ENCODE data around the gene PRICKLE1. TPM values are rescaled to one million over a fixed set of nuclear protein-coding genes. Genes with fewer than 3 reads are reported as not detected.

The PRICKLE1 gene
- total RNA-seq, 2 experiments from 2014 or later = 0.19 TPM; not detected in 1

GRCh38 chr12:42477941-42478340 is 111.6 kb downstream of the PRICKLE1 start:
- POLR2A ChIA-PET = interaction anchor here (0.7 kb wide), 1 partner anchor 12 kb away, joined by 3 read pairs; no protein-coding TSS in a partner anchor
- intact Hi-C loops (cut with micrococcal nuclease; ENCODE audit: unreplicated experiment) = no loop called here

GRCh38 chr12:42475106-42475505 is 114.4 kb downstream of the PRICKLE1 start:
- Histone ChIP-seq H3K9me2 (ENCODE audit: insufficient read depth, low read length) (no peaks in the 10 kb centered on the region), H2AFZ (ENCODE audit: low read length) (no peak overlapping the region), H3K36me3 (ENCODE audit: insufficient read depth, low read length) (no peaks in the 10 kb centered on the region), H3K9me3 (ENCODE audit: low read length) (no peaks in the 10 kb centered on the region), H4K20me1 (ENCODE audit: insufficient read depth, low read length) (peaks cover 3% of the 10 kb centered on the region; the same call in 1 of the 2 replicates), H3K4me1 (ENCODE audit: insufficient read depth, low read length, poor library complexity, severe bottlenecking) (peaks cover 13% of the 10 kb centered on the region), H3K4me3 (ENCODE audit: low read depth, low read length, poor library complexity, severe bottlenecking) (no peak overlapping the region), H3K27ac (ENCODE audit: low read depth, low read length, poor library complexity, severe bottlenecking) (no peak overlapping the region), H3K4me2 (ENCODE audit: low read length) (no peak overlapping the region), H3K79me2 (ENCODE audit: insufficient read depth, low read depth, low read length) (no peaks in the 10 kb centered on the region)
- no peak for DNase-seq (ENCODE audit: low spot score)
- ChIA-PET CTCF (ENCODE audit: unreplicated experiment) (interaction anchor here (0.6 kb wide), 1 partner anchor 33 kb away, joined by 5 read pairs; no protein-coding TSS in a partner anchor), POLR2A (interaction anchor here (0.7 kb wide), 2 partner anchors 441 to 1255 kb away, joined by 3 read pairs; no protein-coding TSS in a partner anchor)
- intact Hi-C loops (cut with micrococcal nuclease; ENCODE audit: unreplicated experiment) = no loop called here
- TF ChIP-seq EZH2phosphoT487 (IDR thresholded peaks at IDR 0.05; ENCODE audit: borderline replicate concordance, low read depth, low read length) (no peak), CTCF (conservative IDR thresholded peaks at IDR 0.05; ENCODE audit: low read length) (no peak)
- BruUV-seq (replicated peaks) = no TSS peak

More at GRCh38 chr12:42477941-42478340, 111.6 kb downstream of the PRICKLE1 start:
- H3K36me3 ChIP-seq (ENCODE audit: insufficient read depth, low read length) = no peaks in the 10 kb centered on the region
- DNase-seq (ENCODE audit: low spot score) = no peak
- H2AFZ ChIP-seq (ENCODE audit: low read length) = no peak overlapping the region
- no TSS peak for BruUV-seq (replicated peaks)
- H3K4me1 ChIP-seq (ENCODE audit: insufficient read depth, low read length, poor library complexity, severe bottlenecking) = peaks cover under 1% of the 10 kb centered on the region
- no peak overlapping the region for H3K4me2 ChIP-seq (ENCODE audit: low read length)
- no peaks in the 10 kb centered on the region for H3K9me3 ChIP-seq (ENCODE audit: low read length)
- no peak overlapping the region for H3K4me3 ChIP-seq (ENCODE audit: low read depth, low read length, poor library complexity, severe bottlenecking)
- H4K20me1 ChIP-seq (ENCODE audit: insufficient read depth, low read length) = no peaks in the 10 kb centered on the region
- H3K79me2 ChIP-seq (ENCODE audit: insufficient read depth, low read depth, low read length) = no peaks in the 10 kb centered on the region
- CTCF ChIA-PET (ENCODE audit: unreplicated experiment) = no interaction called here
- no peak for TF ChIP-seq CTCF (conservative IDR thresholded peaks at IDR 0.05; ENCODE audit: low read length)
- TF ChIP-seq EZH2phosphoT487 (IDR thresholded peaks at IDR 0.05; ENCODE audit: borderline replicate concordance, low read depth, low read length) = no peak
- H3K9me2 ChIP-seq (ENCODE audit: insufficient read depth, low read length) = no peaks in the 10 kb centered on the region
- no peak overlapping the region for H3K27ac ChIP-seq (ENCODE audit: low read depth, low read length, poor library complexity, severe bottlenecking)

- no peak overlapping the region for H3K4me3 ChIP-seq (ENCODE audit: low read depth, low read length, poor library complexity, severe bottlenecking)
- H3K27ac ChIP-seq (ENCODE audit: low read depth, low read length, poor library complexity, severe bottlenecking) = no peak overlapping the region
- H4K20me1 ChIP-seq (ENCODE audit: insufficient read depth, low read length) = peaks cover 7% of the 10 kb centered on the region; the same call in 1 of the 2 replicates
- peaks cover 19% of the 10 kb centered on the region for H3K4me1 ChIP-seq (ENCODE audit: insufficient read depth, low read length, poor library complexity, severe bottlenecking)
- intact Hi-C loops (cut with micrococcal nuclease; ENCODE audit: unreplicated experiment) = no loop called here
- POLR2A ChIA-PET = no interaction called here
- CTCF ChIA-PET (ENCODE audit: unreplicated experiment) = no interaction called here
- no peak for TF ChIP-seq CTCF (conservative IDR thresholded peaks at IDR 0.05; ENCODE audit: low read length)
- TF ChIP-seq EZH2phosphoT487 (IDR thresholded peaks at IDR 0.05; ENCODE audit: borderline replicate concordance, low read depth, low read length) = no peak
- H3K9me3 ChIP-seq (ENCODE audit: low read length) = no peaks in the 10 kb centered on the region
- BruUV-seq (replicated peaks) = no TSS peak
- H3K4me2 ChIP-seq (ENCODE audit: low read length) = no peak overlapping the region
- no peak for DNase-seq (ENCODE audit: low spot score)
- no peak overlapping the region for H2AFZ ChIP-seq (ENCODE audit: low read length)
- H3K36me3 ChIP-seq (ENCODE audit: insufficient read depth, low read length) = no peaks in the 10 kb centered on the region
- no peaks in the 10 kb centered on the region for H3K9me2 ChIP-seq (ENCODE audit: insufficient read depth, low read length)
- H3K79me2 ChIP-seq (ENCODE audit: insufficient read depth, low read depth, low read length) = no peaks in the 10 kb centered on the region
Observed at GRCh38 chr12:42474391-42474790, 115.2 kb downstream of the PRICKLE1 start.
